DOHH2 (cell line): ENCODE data around the gene KCNAB3.

Experiments used
- H3F3A ChIP-seq: fragments of 200-600 bp; sonication (generic), shearing (Covaris generic); 2 replicates; pipeline ENCODE4 v1.6.0; 2016; ENCODE audit warnings: antibody characterized with exemption, mild to moderate bottlenecking; ENCODE audit not compliant: control insufficient read depth, insufficient read depth
- H3K27ac ChIP-seq: fragments of 200-600 bp; sonication (generic); 2 replicates; pipeline ENCODE4 v1.5.1; 2014; ENCODE audit warnings: low read depth, mild to moderate bottlenecking, low read length, moderate library complexity
- H3K27me3 ChIP-seq: fragments of 200-600 bp; sonication (generic); 2 replicates; pipeline ENCODE4 v1.6.1; 2014; ENCODE audit warnings: mild to moderate bottlenecking, low read length, mixed read lengths; ENCODE audit not compliant: control insufficient read depth
- H3K36me3 ChIP-seq: fragments of 200-600 bp; sonication (generic); 2 replicates; pipeline ENCODE4 v1.6.1; 2014; ENCODE audit warnings: mild to moderate bottlenecking, low read length, moderate library complexity, mixed read lengths; ENCODE audit not compliant: control insufficient read depth
- H3K4me1 ChIP-seq: fragments of 200-600 bp; sonication (generic); 2 replicates; pipeline ENCODE4 v1.6.1; 2014; ENCODE audit warnings: mild to moderate bottlenecking, low read length, mixed read lengths; ENCODE audit not compliant: control insufficient read depth
- H3K4me2 ChIP-seq: fragments of 200-600 bp; sonication (generic); 2 replicates; pipeline ENCODE4 v1.6.0; 2014; ENCODE audit warnings: mild to moderate bottlenecking, low read length, moderate library complexity
- H3K4me3 ChIP-seq: fragments of 200-600 bp; sonication (generic); 2 replicates; pipeline ENCODE4 v1.5.1; 2014; ENCODE audit warnings: mild to moderate bottlenecking, low read length, mixed read lengths
- H3K79me2 ChIP-seq: fragments of 200-600 bp; sonication (generic); 2 replicates; pipeline ENCODE4 v1.6.1; 2014; ENCODE audit warnings: mild to moderate bottlenecking, low read length, mixed read lengths; ENCODE audit not compliant: control insufficient read depth
- H3K9me2 ChIP-seq: fragments of 200-600 bp; sonication (generic); replicated peaks from 2 replicates; pipeline ENCODE4 v1.6.1; 2014; ENCODE audit warnings: mild to moderate bottlenecking, low read length, mixed read lengths; ENCODE audit not compliant: control insufficient read depth
- H3K9me3 ChIP-seq: fragments of 200-600 bp; sonication (generic); 2 replicates; pipeline ENCODE4 v1.6.1; 2014; ENCODE audit warnings: antibody characterized with exemption, low read length, mixed read lengths; ENCODE audit not compliant: control insufficient read depth, insufficient read depth
- H4K20me1 ChIP-seq: fragments of 200-600 bp; sonication (generic); 2 replicates; pipeline ENCODE4 v1.6.0; 2014; ENCODE audit warnings: low read depth, mild to moderate bottlenecking, antibody characterized with exemption, low read length, moderate library complexity; ENCODE audit not compliant: control insufficient read depth, insufficient read depth
- CTCF ChIP-seq: fragments of 200-600 bp; sonication (generic); IDR thresholded peaks from one replicate; pipeline ENCODE4 v1.5.1; 2014; ENCODE audit warnings: antibody characterized with exemption, mild to moderate bottlenecking, low read depth, low read length; ENCODE audit not compliant: poor library complexity, severe bottlenecking
- EZH2phosphoT487 ChIP-seq: fragments of 200-600 bp; sonication (generic); IDR thresholded peaks from 2 replicates; pipeline ENCODE4 v1.6.1; 2017; ENCODE audit warnings: borderline replicate concordance, mild to moderate bottlenecking, antibody characterized with exemption, low read length, moderate library complexity, mixed read lengths

Gene KCNAB3

GRCh38 chr17:7903154-7904103, 26.2 kb downstream of the KCNAB3 start:
- Histone ChIP-seq H3K9me3 (no peaks in the 10 kb centered on the region), H3K36me3 (peaks cover 95% of the 10 kb centered on the region), H3K79me2 (no peaks in the 10 kb centered on the region), H3K4me2 (no peak overlapping the region), H3K27ac (no peak overlapping the region), H3K4me1 (no peaks in the 10 kb centered on the region), H3K9me2 (no peaks in the 10 kb centered on the region), H3F3A (no peaks in the 10 kb centered on the region; the same call in 1 of the 2 replicates), H3K4me3 (no peak overlapping the region), H3K27me3 (no peaks in the 10 kb centered on the region), H4K20me1 (no peaks in the 10 kb centered on the region; the same call in 1 of the 2 replicates)
- TF ChIP-seq CTCF (no peak), EZH2phosphoT487 (no peak)

- peaks cover 87% of the 10 kb centered on the region for H3K36me3 ChIP-seq
- H3K27me3 ChIP-seq = no peaks in the 10 kb centered on the region
- H3K9me3 ChIP-seq = no peaks in the 10 kb centered on the region
- TF ChIP-seq CTCF (peak; percentile 50), EZH2phosphoT487 (no peak)
- H3K4me3 ChIP-seq = no peak overlapping the region
- no peaks in the 10 kb centered on the region for H3K9me2 ChIP-seq
- H3F3A ChIP-seq = no peaks in the 10 kb centered on the region
- no peaks in the 10 kb centered on the region for H3K79me2 ChIP-seq
- no peak overlapping the region for H3K27ac ChIP-seq
- no peak overlapping the region for H3K4me2 ChIP-seq
- no peaks in the 10 kb centered on the region for H4K20me1 ChIP-seq
- no peaks in the 10 kb centered on the region for H3K4me1 ChIP-seq
These were observed 31.9 kb downstream of the KCNAB3 start for GRCh38 chr17:7897773-7898172.

GRCh38 chr17:7897090-7897489, 32.6 kb downstream of the KCNAB3 start:
- H3K4me1 ChIP-seq = no peaks in the 10 kb centered on the region
- H3K4me2 ChIP-seq = no peak overlapping the region
- peaks cover 84% of the 10 kb centered on the region for H3K36me3 ChIP-seq
- no peaks in the 10 kb centered on the region for H3K9me3 ChIP-seq
- H3K27ac ChIP-seq = no peak overlapping the region
- H3K79me2 ChIP-seq = no peaks in the 10 kb centered on the region; the same call in 1 of the 2 replicates
- H3K4me3 ChIP-seq = no peak overlapping the region
- H4K20me1 ChIP-seq = no peaks in the 10 kb centered on the region
- H3K9me2 ChIP-seq = no peaks in the 10 kb centered on the region
- H3K27me3 ChIP-seq = no peaks in the 10 kb centered on the region
- no peaks in the 10 kb centered on the region for H3F3A ChIP-seq
- no peak for TF ChIP-seq CTCF
- TF ChIP-seq EZH2phosphoT487 = no peak
